ENCODE results near the gene CTXND1.

GRCh38 chr15:80168421-80168820 is 83.6 kb downstream of the CTXND1 start:
- TF ChIP-seq EZH2 (IDR thresholded peaks at IDR 0.05) (no peak), POLR2AphosphoS5 (IDR thresholded peaks at IDR 0.05; ENCODE audit: borderline replicate concordance, low read depth, low read length) (no peak)

All from SK-N-MC (cell line).